ENCODE measurements around the gene GLCCI1. TPM values are rescaled to one million over a fixed set of nuclear protein-coding genes. Genes with fewer than 3 reads are reported as not detected.
"Not testable (repeated sequence)": the region's sequence is repeated elsewhere in the genome, so short reads cannot be mapped to it uniquely, and the experiment has no call there.

Gene GLCCI1
- total and polyA plus RNA-seq, 5 donors: 2.0 to 8.3 (median 6.4) TPM

DNA sequence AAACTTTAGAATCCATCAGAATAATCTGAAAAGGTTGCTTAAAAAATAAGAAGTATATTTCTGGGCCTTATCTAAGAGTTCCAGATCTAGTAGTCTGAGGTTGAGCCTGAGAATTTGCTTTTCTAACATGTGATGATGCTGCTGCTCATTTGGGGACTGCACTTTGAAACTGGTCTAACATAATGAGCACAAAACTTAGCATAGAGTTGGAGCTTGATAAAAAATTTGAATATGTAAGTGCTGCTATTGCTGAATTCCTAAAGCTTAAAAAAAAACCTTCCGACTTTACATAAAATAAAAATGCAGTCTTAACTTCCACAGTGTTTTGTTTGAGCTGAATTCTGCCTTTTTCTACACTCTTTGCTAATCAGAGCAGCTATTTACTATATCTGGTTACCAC is 48.8 kb downstream of the GLCCI1 start:
- Histone ChIP-seq H3K27ac (ENCODE audit: low read length) (no peak overlapping the region), H3K9me3 (ENCODE audit: control insufficient read depth, low read length) (no peaks in the 10 kb centered on the region), H3K27me3 (ENCODE audit: control insufficient read depth, insufficient read depth) (no peaks in the 10 kb centered on the region), H3K4me1 (ENCODE audit: control insufficient read depth, insufficient read depth, low read length) (no peaks in the 10 kb centered on the region), H3K4me3 (ENCODE audit: low read length) (no peak overlapping the region)
- 89% methylated on average over 1 of the region's 1 CpG for WGBS
- no peak for DNase-seq
- ATAC-seq: no peak
- intact Hi-C loops (cut with DNase I): no loop called here

DNA sequence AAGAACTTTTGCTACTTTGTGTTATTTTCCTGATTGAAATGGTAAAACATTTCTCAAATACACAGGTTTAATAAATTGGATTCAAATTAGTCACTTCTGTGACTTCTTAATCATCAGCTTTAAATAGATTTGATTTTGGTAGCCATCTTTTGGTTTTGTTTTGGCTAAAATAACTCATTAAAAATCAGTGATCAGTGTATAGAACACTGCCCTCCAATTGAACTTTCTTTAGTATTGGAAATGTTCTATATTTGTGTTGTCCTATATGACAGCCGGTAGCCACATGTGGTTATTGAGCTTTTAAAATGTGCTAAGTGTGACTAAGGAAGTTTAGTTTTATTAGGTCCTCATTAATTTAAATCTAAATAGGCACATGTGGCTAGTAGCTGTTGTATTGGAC is 50.4 kb downstream of the GLCCI1 start:
- H3K27me3 ChIP-seq (ENCODE audit: control insufficient read depth, insufficient read depth): no peaks in the 10 kb centered on the region
- no peak for ATAC-seq
- WGBS: 90% methylated on average over 1 of the region's 1 CpG
- no peaks in the 10 kb centered on the region for H3K4me1 ChIP-seq (ENCODE audit: control insufficient read depth, insufficient read depth, low read length)
- no peak overlapping the region for H3K4me3 ChIP-seq (ENCODE audit: low read length)
- no peak for DNase-seq
- intact Hi-C loops (cut with DNase I): no loop called here
- H3K9me3 ChIP-seq (ENCODE audit: control insufficient read depth, low read length): no peaks in the 10 kb centered on the region
- H3K27ac ChIP-seq (ENCODE audit: low read length): no peak overlapping the region

DNA sequence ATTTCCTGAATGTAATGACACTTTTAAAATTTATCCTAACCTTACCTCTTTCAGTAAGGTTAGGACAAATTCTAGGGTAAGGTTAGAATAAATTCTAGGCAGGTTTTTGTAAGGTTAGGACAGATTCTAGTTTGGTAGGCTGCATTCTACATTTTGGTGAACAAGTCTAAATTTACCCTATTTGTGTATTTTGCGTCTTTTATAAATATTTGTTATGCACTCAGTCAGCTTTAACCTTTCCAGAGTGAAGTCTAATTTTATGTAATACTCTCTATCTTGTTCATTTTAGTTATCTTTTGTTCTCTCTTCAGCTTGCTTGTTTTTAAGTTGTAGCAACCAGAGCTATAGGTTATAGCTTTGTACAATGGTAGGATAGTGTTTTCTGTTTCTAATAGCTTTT is 54.0 kb downstream of the GLCCI1 start:
- Histone ChIP-seq H3K27me3 (ENCODE audit: control insufficient read depth, insufficient read depth) (no peaks in the 10 kb centered on the region), H3K27ac (ENCODE audit: low read length) (no peak overlapping the region), H3K9me3 (ENCODE audit: control insufficient read depth, low read length) (no peaks in the 10 kb centered on the region), H3K4me3 (ENCODE audit: low read length) (no peak overlapping the region), H3K4me1 (ENCODE audit: control insufficient read depth, insufficient read depth, low read length) (no peaks in the 10 kb centered on the region)
- intact Hi-C loops (cut with DNase I): loop anchor here in 1 of 4 donors (10.0 kb wide), 1 partner anchor 292 kb away; no protein-coding TSS in a partner anchor
- no peak for DNase-seq
- no peak for ATAC-seq
- WGBS: 94% methylated on average over 1 of the region's 1 CpG

DNA sequence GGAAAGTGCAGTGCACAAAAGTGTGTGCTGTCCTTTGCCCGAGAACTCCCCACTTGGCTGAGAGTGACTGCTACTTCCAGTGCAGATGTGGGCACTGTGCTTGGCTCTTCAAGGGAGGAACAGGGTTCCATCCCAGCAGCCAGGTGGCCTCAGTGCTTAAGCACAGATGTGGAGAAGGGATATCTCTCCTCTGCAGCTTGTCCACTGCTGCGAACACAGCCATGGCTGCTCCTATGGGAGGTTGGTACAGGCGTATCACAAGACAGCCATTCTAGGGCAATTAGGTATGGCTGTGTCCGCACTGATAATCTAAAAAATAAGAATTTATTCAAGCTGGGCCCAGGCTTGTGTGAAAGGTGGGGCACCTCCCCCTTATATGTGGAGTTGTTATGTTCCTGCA is 66.6 kb downstream of the GLCCI1 start:
- H3K27ac ChIP-seq (ENCODE audit: low read length): no peak overlapping the region
- no peaks in the 10 kb centered on the region for H3K9me3 ChIP-seq (ENCODE audit: control insufficient read depth, low read length)
- H3K27me3 ChIP-seq (ENCODE audit: control insufficient read depth, insufficient read depth): no peaks in the 10 kb centered on the region
- no peak for DNase-seq
- intact Hi-C loops (cut with DNase I): no loop called here
- ATAC-seq: no peak
- no peaks in the 10 kb centered on the region for H3K4me1 ChIP-seq (ENCODE audit: control insufficient read depth, insufficient read depth, low read length)
- 96% methylated on average over 4 of the region's 4 CpGs for WGBS
- no peak overlapping the region for H3K4me3 ChIP-seq (ENCODE audit: low read length)

DNA sequence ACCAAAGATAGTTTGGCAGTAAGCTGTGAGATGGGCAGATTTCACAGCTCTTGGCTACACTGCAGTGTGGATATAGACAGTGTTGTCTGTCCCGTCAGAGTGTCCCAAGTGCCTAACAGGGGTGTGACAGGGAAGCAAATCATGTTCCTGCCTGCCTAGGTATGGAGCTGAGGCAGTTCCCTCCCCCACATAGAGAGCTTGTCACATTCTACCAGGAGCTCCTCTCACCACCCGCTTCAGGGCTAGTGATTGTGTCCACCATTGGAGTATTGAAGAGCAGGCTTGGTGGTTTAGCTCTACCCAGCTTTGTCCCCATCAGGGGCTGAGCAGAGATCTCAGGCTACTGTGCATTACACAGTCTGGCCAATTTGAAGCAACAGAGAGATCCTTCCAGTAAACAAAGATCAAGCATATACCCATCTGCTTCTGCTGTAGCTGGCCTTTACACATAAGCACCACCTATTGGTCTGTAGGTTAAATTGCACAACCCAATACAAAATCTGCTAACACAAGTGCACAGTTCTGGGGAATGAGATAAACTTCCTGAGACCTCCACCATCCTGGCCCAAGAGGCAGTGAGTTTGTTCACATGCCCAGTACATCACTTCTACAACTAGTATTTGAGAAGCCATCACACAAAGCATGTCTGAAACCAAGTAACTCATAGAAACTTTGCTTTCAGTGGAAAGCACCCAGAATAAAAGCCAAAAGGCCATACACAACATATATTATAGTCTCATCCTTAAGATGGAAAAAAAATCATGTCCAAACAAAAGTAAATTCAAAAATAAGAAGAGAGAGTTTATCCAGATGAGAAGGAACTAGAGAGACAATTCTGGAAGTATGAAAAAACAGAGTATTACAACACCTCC is 67.3 kb downstream of the GLCCI1 start:
- peak in 1 of 2 donors; percentile 26 for ATAC-seq
- WGBS: 97% methylated on average over 2 of the region's 2 CpGs
- intact Hi-C loops (cut with DNase I): no loop called here
- Histone ChIP-seq H3K9me3 (ENCODE audit: control insufficient read depth, low read length) (no peaks in the 10 kb centered on the region), H3K4me3 (ENCODE audit: low read length) (no peak overlapping the region), H3K27me3 (ENCODE audit: control insufficient read depth, insufficient read depth) (no peaks in the 10 kb centered on the region), H3K4me1 (ENCODE audit: control insufficient read depth, insufficient read depth, low read length) (no peaks in the 10 kb centered on the region), H3K27ac (ENCODE audit: low read length) (no peak overlapping the region)
- DNase-seq: no peak

DNA sequence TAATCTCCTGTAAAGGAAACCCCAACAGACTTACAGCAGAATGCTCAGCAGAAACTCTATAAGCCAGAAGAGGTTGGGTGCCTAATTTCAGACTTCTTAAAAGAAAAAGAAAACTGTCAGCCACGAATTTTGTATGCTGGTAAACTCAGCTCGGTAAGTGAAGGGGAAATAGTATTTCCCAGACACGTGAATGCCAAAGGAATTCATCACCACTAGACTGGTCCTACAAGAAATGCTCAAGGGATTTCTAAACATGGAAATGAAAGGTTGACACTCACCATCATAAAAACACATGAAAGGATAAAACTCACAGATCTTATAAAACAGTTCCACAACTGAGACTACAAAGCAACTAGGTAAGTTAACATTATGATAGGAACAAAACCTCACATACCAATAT is 68.6 kb downstream of the GLCCI1 start:
- DNase-seq (no peak), ATAC-seq (no peak)
- 90% methylated on average over 3 of the region's 3 CpGs for WGBS
- Histone ChIP-seq H3K4me1 (ENCODE audit: control insufficient read depth, insufficient read depth, low read length) (no peaks in the 10 kb centered on the region), H3K27ac (ENCODE audit: low read length) (no peak overlapping the region), H3K27me3 (ENCODE audit: control insufficient read depth, insufficient read depth) (no peaks in the 10 kb centered on the region), H3K9me3 (ENCODE audit: control insufficient read depth, low read length) (no peaks in the 10 kb centered on the region), H3K4me3 (ENCODE audit: low read length) (no peak overlapping the region)
- intact Hi-C loops (cut with DNase I): no loop called here

DNA sequence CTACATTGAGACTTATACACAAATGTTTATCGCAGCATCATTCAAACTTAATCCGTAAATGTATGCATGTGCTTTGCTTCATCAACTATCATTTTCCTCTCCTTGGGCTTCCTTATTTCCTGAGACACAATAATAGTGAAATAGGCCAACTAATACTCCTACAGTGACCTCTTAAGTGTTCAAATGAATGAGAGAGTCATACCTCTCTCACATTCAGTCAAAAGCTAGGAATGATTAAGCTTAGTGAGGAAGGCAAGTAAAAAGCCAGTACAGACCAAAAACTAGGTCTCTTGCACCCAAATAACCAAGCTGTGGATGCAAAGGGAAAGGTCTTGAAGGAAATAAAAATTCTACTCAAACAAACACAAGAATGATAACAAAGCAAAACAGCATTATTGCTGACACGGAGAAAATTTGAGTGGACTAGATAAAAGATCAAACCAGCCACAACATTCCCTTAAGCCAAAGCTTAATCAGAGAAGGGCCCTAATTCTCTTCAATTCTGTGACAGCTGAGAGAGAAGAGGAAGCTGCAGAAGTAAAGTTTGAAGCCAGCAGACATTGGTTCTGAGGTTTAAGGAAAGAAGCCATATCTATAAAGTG is 72.3 kb downstream of the GLCCI1 start:
- ATAC-seq: no peak
- Histone ChIP-seq H3K27ac (ENCODE audit: low read length) (no peak overlapping the region), H3K4me3 (ENCODE audit: low read length) (no peak overlapping the region), H3K4me1 (ENCODE audit: control insufficient read depth, insufficient read depth, low read length) (no peaks in the 10 kb centered on the region), H3K27me3 (ENCODE audit: control insufficient read depth, insufficient read depth) (no peaks in the 10 kb centered on the region), H3K9me3 (ENCODE audit: control insufficient read depth, low read length) (no peaks in the 10 kb centered on the region)
- DNase-seq: no peak
- intact Hi-C loops (cut with DNase I): no loop called here
- 85% methylated on average over 3 of the region's 3 CpGs for WGBS

DNA sequence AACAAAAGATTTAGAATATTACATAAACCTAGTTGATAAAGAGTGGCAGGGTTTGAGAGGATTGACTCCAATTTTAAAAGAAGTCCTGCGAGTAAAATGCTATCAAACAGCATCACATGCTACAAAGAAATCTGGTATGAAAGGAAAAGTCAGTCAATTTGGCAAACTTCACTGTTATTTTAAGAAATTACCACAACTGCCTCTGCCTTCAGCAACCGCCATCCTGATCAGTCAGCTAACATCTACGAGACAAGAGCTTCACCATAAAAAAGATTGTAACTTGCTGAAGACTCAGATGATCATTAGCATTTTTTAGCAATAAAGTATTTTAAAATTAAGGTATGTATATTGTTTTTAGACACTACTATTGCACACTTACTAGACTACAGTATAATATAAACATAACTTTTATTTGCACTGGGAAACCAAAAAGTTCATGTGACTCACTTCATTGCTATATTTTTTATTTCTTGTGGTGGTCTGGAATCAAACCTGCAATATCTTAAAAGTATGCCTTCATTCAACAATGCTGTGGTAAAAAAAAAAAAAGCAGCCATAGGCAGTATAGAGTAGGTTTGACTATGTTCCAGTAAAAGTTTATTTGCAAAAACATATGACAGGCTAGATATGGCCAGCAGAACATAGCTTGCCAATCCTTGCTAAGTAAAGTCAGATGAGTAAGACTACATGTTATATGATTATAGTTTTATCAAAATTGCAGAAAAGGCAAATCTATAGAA is 74.4 kb downstream of the GLCCI1 start:
- DNase-seq (no peak), ATAC-seq (no peak)
- WGBS: 87% methylated on average over 3 of the region's 3 CpGs
- no peak overlapping the region for H3K4me3 ChIP-seq (ENCODE audit: low read length)
- H3K27me3 ChIP-seq (ENCODE audit: control insufficient read depth, insufficient read depth): no peaks in the 10 kb centered on the region
- H3K27ac ChIP-seq (ENCODE audit: low read length): no peak overlapping the region
- intact Hi-C loops (cut with DNase I): no loop called here
- H3K9me3 ChIP-seq (ENCODE audit: control insufficient read depth, low read length): no peaks in the 10 kb centered on the region
- no peaks in the 10 kb centered on the region for H3K4me1 ChIP-seq (ENCODE audit: control insufficient read depth, insufficient read depth, low read length)

DNA sequence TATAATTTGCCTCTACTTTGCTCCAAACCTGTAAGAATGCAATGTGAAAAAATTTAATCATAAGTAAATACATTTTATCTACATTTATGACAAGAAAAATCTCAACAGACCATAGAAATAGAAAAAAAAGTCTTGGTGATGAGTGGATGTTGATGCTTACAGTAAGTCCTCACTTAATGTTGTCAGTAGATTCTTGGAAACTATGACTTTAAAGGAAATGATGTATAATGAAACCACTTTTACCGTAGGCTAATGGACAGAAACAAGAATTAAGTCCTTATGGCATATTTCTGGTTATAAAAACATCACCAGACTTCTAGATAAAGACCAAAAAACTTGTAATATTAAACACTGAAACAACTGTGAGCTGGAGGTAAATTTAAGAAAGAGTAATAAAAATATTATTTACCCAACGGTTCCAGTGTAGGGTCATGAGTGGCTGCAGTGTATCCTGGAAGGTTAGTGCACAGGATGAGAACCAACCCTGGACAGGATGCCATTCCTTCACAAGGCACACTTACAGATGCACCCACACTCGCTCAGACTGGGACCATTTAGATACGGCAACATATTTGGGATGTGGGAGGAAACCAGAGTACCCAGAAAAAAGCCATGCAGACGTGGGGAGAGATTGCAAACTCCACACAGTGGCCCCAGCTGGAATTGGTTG is 76.3 kb downstream of the GLCCI1 start:
- Histone ChIP-seq H3K27ac (ENCODE audit: low read length) (no peak overlapping the region), H3K4me1 (ENCODE audit: control insufficient read depth, insufficient read depth, low read length) (no peaks in the 10 kb centered on the region), H3K27me3 (ENCODE audit: control insufficient read depth, insufficient read depth) (no peaks in the 10 kb centered on the region), H3K4me3 (ENCODE audit: low read length) (no peak overlapping the region), H3K9me3 (ENCODE audit: control insufficient read depth, low read length) (no peaks in the 10 kb centered on the region)
- WGBS: 77% methylated on average over 5 of the region's 5 CpGs
- ATAC-seq: no peak
- DNase-seq: no peak
- intact Hi-C loops (cut with DNase I): no loop called here

DNA sequence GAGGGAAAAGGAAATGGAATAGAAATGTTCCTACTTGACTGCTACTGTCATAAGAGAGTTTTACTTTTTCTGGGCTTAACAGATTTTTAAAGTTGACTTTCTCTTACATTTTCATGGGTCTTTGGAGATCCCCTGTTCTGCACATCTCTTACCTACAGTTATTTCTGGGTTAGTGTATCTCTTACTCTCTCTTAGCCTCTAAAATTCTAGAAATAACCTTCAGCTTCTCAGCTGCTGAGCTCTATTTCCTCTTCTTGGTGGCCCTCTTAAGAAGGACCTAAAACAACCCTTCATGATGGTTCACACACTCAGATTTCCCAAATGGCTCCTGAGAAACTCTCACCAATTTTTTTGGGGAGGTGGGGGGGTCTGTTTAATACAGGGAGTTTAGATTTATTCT is 79.5 kb downstream of the GLCCI1 start:
- H3K27ac ChIP-seq (ENCODE audit: low read length); H3K27me3 ChIP-seq (ENCODE audit: control insufficient read depth, insufficient read depth); H3K4me3 ChIP-seq (ENCODE audit: low read length); intact Hi-C loops (cut with DNase I); ATAC-seq; H3K4me1 ChIP-seq (ENCODE audit: control insufficient read depth, insufficient read depth, low read length); DNase-seq; H3K9me3 ChIP-seq (ENCODE audit: control insufficient read depth, low read length): not testable (repeated sequence)

DNA sequence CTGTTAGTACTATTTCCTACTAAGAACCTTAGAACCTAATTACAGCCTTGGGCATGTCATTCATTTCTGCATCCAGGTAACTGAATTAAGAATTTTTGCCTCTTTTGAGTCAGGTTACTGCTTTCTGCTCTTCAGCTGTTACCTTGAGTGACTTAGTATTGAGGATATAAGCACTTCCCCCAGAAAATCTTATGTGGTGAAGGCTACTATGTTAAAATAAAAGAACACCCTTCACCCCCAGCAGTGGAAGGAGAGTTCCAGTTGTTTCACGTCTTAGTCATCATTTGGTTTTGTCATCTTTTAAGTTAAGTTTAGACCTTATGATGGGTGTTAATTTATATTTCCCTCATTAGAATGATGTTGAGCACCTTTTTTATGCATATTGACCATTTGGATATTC is 82.8 kb downstream of the GLCCI1 start:
- H3K4me3 ChIP-seq (ENCODE audit: low read length): no peak overlapping the region
- 87% methylated on average over 1 of the region's 1 CpG for WGBS
- DNase-seq (no peak), ATAC-seq (no peak)
- no peak overlapping the region for H3K27ac ChIP-seq (ENCODE audit: low read length)
- H3K9me3 ChIP-seq (ENCODE audit: control insufficient read depth, low read length): no peaks in the 10 kb centered on the region
- H3K4me1 ChIP-seq (ENCODE audit: control insufficient read depth, insufficient read depth, low read length): no peaks in the 10 kb centered on the region
- no peaks in the 10 kb centered on the region for H3K27me3 ChIP-seq (ENCODE audit: control insufficient read depth, insufficient read depth)
- intact Hi-C loops (cut with DNase I): no loop called here

Measured in right cardiac atrium (tissue), 5 donors.